PFSK-1 (cell line): ENCODE measurements around the gene PDE8A.

ENCODE experiments used
- FOXP2 ChIP-seq: optimal IDR thresholded peaks from 2 replicates; pipeline ENCODE3; 2011; ENCODE audit warnings: borderline replicate concordance, control low read depth, inconsistent platforms; ENCODE audit not compliant: insufficient read depth; ENCODE audit errors: extremely low read length, extremely low read depth
- POLR2AphosphoS5 ChIP-seq: IDR thresholded peaks from 2 replicates; pipeline ENCODE4 v1.6.1; 2012; ENCODE audit warnings: low read depth, mild to moderate bottlenecking, control low read depth, low read length, moderate library complexity
- SIN3A ChIP-seq: IDR thresholded peaks from 2 replicates; pipeline ENCODE4 v1.6.1; 2012; ENCODE audit warnings: mild to moderate bottlenecking, low read length, moderate library complexity, borderline replicate concordance; ENCODE audit not compliant: insufficient read depth
- TAF1 ChIP-seq: IDR thresholded peaks from 2 replicates; pipeline ENCODE4 v1.6.1; 2012; ENCODE audit warnings: low read length, control low read depth, borderline replicate concordance; ENCODE audit not compliant: insufficient read depth
- TF ChIP-seq, protein P1 (sequence below), 2 experiments: IDR thresholded peaks; 2 replicates each; pipeline versions ENCODE4 v1.6.1 to v1.8.0; 2011 to 2012; ENCODE audit warnings: low read depth in 2 of 2, low read length in 2 of 2, control low read depth in 1 of 2, inconsistent platforms in 1 of 2, mild to moderate bottlenecking in 1 of 2, moderate library complexity in 1 of 2; ENCODE audit not compliant: insufficient read depth in 1 of 2

Gene PDE8A

DNA sequence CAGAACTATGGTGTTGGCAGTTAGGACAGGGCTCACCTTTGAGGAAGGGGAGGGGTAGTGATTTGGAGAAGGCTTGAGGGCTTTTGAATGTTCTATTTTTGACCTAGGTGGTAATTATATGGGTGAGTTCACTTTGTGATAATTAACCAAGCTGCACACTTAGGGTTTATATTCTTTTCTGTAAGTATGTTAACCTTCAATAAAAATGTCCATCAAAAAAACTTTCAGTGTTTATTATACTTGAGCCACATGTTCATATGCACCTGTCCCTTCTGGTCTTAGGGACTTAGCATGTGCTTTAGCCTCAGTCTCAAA lies 28.4 kb downstream of the PDE8A start:
- TF ChIP-seq SIN3A: no peak
- no peak for TF ChIP-seq TAF1
- TF ChIP-seq, protein P1, sequence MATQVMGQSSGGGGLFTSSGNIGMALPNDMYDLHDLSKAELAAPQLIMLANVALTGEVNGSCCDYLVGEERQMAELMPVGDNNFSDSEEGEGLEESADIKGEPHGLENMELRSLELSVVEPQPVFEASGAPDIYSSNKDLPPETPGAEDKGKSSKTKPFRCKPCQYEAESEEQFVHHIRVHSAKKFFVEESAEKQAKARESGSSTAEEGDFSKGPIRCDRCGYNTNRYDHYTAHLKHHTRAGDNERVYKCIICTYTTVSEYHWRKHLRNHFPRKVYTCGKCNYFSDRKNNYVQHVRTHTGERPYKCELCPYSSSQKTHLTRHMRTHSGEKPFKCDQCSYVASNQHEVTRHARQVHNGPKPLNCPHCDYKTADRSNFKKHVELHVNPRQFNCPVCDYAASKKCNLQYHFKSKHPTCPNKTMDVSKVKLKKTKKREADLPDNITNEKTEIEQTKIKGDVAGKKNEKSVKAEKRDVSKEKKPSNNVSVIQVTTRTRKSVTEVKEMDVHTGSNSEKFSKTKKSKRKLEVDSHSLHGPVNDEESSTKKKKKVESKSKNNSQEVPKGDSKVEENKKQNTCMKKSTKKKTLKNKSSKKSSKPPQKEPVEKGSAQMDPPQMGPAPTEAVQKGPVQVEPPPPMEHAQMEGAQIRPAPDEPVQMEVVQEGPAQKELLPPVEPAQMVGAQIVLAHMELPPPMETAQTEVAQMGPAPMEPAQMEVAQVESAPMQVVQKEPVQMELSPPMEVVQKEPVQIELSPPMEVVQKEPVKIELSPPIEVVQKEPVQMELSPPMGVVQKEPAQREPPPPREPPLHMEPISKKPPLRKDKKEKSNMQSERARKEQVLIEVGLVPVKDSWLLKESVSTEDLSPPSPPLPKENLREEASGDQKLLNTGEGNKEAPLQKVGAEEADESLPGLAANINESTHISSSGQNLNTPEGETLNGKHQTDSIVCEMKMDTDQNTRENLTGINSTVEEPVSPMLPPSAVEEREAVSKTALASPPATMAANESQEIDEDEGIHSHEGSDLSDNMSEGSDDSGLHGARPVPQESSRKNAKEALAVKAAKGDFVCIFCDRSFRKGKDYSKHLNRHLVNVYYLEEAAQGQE (IDR thresholded peaks at IDR 0.05; ENCODE audit: insufficient read depth in 1 of 2, low read depth in 2 of 2, low read length in 2 of 2): no peak
- TF ChIP-seq FOXP2: no peak
- no peak for TF ChIP-seq POLR2AphosphoS5

DNA sequence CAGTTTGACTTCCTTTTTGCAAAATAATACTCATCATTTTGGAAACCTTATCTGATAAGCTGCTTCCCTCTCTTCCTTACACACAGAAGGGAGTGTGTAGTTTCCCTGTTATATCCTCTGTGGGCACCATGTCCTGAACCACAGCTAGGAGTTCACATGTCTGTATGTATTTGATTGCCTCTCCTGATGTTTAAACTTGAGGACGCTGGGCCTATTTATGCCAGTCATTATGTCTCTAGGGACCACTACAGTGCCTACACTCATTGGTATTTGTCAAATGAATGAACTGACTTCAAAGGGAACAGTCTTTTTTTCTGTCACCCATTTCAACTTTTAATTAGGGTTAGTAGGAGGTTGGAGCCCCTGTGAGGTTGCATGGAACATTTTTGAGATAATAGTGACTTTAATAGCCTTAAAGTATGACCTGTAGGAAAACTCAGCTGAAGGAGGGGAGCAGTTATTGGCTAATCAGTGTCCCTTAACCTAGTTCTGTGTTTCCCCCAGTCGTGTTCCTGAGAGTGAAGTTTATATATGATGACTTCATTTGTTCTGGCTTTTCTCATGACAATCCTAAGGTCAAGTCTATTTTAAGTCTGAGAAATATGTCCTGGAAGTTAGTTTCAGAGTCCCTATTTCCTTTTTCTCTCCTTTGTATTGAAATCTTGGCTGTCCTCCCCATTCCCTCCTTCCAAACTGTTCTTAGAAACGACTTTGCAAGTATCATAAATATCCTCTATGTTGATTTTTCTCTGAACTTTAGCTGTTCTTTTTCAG lies 28.9 kb downstream of the PDE8A start:
- TF ChIP-seq SIN3A (no peak), TAF1 (no peak), POLR2AphosphoS5 (no peak), FOXP2 (no peak)
- TF ChIP-seq, protein P1 (IDR thresholded peaks at IDR 0.05; ENCODE audit: insufficient read depth in 1 of 2, low read depth in 2 of 2, low read length in 2 of 2): no peak

DNA sequence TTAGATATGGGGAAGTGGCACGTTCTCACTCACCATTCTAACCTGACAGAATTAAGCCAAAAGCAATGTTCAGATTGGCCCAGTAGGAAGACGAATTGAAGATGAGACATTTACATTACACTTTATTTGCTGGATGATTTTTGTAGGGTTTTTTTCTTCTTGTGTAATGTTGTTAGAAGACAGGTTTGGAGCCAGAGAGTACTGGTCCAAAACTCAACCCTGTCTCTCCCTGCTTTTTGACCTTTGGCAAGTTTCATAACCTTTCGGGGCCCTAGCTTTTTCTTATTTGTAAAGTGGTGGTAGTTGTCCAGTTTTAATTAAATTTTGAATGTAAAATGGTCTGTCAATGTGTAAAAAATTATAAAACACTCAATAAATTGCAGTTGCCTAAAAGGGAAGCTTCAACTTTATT lies 29.5 kb downstream of the PDE8A start:
- TF ChIP-seq POLR2AphosphoS5: no peak
- TF ChIP-seq FOXP2: no peak
- TF ChIP-seq SIN3A: no peak
- no peak for TF ChIP-seq TAF1
- TF ChIP-seq, protein P1 (IDR thresholded peaks at IDR 0.05; ENCODE audit: insufficient read depth in 1 of 2, low read depth in 2 of 2, low read length in 2 of 2): no peak

- no peak for TF ChIP-seq TAF1
- no peak for TF ChIP-seq POLR2AphosphoS5
- TF ChIP-seq, protein P1 (IDR thresholded peaks at IDR 0.05; ENCODE audit: insufficient read depth in 1 of 2, low read depth in 2 of 2, low read length in 2 of 2): no peak
- no peak for TF ChIP-seq FOXP2
- TF ChIP-seq SIN3A: no peak
Measured at GRCh38 chr15:85013785-85014184, 32.1 kb downstream of the PDE8A start.

- TF ChIP-seq, protein P1 (IDR thresholded peaks at IDR 0.05; ENCODE audit: insufficient read depth in 1 of 2, low read depth in 2 of 2, low read length in 2 of 2): no peak
- TF ChIP-seq SIN3A (no peak), TAF1 (no peak), POLR2AphosphoS5 (no peak), FOXP2 (no peak)
Measured at GRCh38 chr15:85014932-85015331, 33.3 kb downstream of the PDE8A start.
